ENCODE measurements around the gene MGAT5B.

DNA sequence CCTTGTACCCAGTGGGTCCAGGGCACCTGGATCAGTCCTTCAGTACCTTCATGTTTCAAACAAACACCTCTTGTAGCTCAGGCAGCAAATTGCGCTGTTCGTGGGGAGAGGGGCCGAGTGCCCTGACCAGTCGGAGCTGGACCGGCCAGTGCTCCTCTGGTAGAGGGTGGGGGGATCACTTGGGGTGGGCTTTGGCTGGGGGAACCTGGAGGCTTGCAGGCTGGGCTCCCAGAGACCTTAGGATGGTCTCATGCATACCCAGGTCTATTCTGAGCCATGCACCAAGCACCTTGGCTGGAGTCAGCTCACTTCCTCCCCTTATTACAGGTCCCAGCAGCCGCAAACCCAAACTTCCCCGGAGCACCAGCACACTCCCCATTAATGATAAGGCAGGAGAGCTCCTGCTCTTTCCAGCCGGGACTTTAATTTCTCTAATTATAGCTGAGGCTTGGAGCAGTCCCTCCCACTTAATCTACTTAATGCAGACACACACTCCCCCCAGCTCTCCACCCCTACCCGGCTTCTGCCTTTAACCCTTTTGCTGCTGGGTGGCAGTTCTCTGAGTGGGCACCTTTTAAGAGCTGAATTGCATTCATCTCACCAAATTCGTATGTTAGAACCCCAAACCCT, 26.3 kb upstream of the MGAT5B start:
- TF ChIP-seq POLR2A (IDR thresholded peaks at IDR 0.05; ENCODE audit: low read depth, low read length) (no peak), POLR2AphosphoS5 (IDR thresholded peaks at IDR 0.05; ENCODE audit: low read depth, low read length) (no peak), PAX5 (IDR thresholded peaks at IDR 0.05; ENCODE audit: insufficient read depth, low read length, severe bottlenecking) (no peak)

Data from GM12891 (cell line).